ENCODE data around the gene PLEKHB1.

The PLEKHB1 gene

DNA sequence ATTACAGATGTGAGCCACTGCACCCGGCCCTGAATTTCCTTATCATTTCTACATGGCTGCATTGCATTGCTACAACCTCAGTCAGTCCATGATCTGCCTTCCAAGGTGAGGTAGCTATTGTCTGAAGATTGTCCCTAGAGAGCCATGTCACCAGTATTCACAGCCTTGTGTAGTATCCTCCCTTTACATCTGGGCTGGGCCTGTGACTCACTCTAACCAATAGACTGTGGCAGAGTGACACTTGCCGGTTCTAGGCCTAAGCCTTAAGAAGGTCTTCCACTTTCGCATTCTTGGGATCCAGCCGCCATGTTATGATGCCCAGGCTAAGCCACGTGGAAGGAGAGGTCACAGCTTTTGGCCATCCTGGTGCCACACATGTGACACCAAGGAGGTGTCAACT, 10.1 kb upstream of the PLEKHB1 start:
- no peak overlapping the region for H3K4me3 ChIP-seq (ENCODE audit: low read depth, low read length)
- DNase-seq (ENCODE audit: low read depth), result no peak
- TF ChIP-seq, protein P1, sequence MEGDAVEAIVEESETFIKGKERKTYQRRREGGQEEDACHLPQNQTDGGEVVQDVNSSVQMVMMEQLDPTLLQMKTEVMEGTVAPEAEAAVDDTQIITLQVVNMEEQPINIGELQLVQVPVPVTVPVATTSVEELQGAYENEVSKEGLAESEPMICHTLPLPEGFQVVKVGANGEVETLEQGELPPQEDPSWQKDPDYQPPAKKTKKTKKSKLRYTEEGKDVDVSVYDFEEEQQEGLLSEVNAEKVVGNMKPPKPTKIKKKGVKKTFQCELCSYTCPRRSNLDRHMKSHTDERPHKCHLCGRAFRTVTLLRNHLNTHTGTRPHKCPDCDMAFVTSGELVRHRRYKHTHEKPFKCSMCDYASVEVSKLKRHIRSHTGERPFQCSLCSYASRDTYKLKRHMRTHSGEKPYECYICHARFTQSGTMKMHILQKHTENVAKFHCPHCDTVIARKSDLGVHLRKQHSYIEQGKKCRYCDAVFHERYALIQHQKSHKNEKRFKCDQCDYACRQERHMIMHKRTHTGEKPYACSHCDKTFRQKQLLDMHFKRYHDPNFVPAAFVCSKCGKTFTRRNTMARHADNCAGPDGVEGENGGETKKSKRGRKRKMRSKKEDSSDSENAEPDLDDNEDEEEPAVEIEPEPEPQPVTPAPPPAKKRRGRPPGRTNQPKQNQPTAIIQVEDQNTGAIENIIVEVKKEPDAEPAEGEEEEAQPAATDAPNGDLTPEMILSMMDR (IDR thresholded peaks at IDR 0.05; ENCODE audit: insufficient read depth, low read depth, low read length, missing control alignments), result no peak

DNA sequence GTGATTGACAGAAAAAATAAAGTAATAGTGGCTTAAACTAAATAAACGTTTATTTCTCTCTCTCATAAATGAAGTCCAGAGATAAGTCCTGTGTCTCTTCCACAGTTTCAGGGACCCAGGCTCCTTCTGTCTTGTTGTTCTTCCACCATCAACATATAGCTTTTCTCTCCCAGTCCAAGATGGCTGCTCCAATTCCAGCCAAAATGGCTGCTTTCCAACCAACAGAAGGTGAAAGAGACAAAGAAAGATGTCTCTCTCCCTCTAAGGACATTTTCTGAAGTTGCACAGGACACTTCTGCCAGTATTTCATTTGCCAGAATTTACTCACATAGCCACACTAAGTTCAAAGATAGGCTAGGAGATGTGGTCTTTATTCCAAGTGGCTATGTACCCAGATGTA, 9.4 kb upstream of the PLEKHB1 start:
- TF ChIP-seq, protein P1 (IDR thresholded peaks at IDR 0.05; ENCODE audit: insufficient read depth, low read depth, low read length, missing control alignments), result no peak
- H3K4me3 ChIP-seq (ENCODE audit: low read depth, low read length), result no peak overlapping the region
- DNase-seq (ENCODE audit: low read depth), result no peak

DNA sequence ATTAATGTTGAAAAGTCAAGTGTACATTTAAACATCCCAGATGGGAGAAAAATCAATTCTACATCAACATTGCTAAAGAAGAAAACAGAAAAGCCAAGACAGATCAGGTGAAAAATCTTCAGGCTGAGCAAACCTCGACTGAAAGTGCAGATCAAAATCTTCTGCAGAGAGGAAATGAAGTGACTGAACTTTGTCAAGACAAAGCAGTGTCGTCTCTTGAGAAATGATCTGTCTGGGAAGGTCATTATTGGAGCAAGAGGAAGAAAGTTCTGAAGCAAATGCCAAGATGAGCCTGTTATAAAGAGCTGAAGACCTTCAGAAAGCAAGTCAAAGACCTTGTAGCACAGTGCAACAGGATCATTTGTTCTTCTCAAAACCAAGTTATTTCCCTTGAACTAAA, 5.8 kb upstream of the PLEKHB1 start:
- DNase-seq (ENCODE audit: low read depth), result no peak
- H3K4me3 ChIP-seq (ENCODE audit: low read depth, low read length), result no peak overlapping the region
- TF ChIP-seq, protein P1 (IDR thresholded peaks at IDR 0.05; ENCODE audit: insufficient read depth, low read depth, low read length, missing control alignments), result no peak

DNA sequence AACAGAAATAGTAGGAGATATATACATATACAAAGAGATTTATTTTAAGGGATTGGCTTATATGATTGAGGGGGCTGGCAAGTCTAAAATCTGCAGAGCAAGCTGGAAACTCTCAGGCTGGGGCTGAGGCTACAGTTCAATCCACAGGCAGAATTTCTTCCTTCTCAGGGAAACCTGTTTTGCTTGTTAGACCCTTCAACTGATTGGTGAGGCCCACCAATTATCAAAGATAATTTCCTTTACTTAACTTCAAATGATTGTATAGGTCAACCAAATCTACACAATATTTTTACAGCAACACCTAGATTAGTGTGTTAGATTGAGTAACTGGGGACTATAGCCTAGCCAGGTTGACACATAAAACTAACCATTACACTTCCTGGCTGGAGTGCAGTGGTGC, 4.7 kb upstream of the PLEKHB1 start:
- no peak for DNase-seq (ENCODE audit: low read depth)
- TF ChIP-seq, protein P1 (IDR thresholded peaks at IDR 0.05; ENCODE audit: insufficient read depth, low read depth, low read length, missing control alignments), result no peak
- no peak overlapping the region for H3K4me3 ChIP-seq (ENCODE audit: low read depth, low read length)

DNA sequence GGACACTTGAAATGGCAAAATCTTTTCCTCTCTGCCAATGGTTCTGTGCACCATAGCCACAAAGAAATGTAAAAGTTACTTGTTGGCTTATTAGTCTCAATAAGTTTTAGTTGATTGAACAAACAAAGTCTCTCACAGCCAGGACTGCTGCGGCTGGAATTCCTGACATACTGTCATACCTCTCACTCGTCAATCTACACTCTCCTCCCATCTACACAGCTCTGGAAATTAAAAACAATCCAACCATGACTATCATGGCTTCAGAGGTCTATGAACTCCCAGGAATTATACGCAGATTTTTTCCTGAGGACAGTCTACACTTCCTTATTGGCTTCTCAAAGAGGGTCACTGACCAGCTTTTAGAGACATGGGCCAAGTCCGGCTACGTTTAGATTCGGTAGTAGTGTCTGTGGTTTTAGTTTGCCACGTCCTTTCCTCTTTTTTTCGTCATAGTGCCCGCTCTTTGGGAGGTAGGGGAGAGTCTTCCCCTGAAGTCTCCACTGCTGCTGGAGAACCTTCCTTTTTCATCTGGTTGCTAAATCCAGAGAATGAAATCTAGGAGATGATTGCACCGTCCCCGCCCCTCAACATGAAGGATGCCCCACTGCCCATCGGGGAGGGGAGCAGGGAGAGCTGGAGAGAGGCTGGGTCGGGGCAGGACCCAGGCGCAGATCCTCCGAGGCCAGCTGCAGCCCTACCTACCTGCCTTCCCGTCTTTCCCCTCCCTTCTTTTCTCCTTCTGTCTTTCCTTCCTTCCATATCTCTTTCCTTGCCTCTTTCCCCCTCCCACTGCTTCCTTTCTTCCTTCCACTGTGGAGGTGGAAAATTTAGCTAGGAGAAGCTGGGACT, 1.0 kb upstream of the PLEKHB1 start:
- TF ChIP-seq, protein P1 (IDR thresholded peaks at IDR 0.05; ENCODE audit: insufficient read depth, low read depth, low read length, missing control alignments), result no peak
- no peak for DNase-seq (ENCODE audit: low read depth)
- H3K4me3 ChIP-seq (ENCODE audit: low read depth, low read length), result no peak overlapping the region

DNA sequence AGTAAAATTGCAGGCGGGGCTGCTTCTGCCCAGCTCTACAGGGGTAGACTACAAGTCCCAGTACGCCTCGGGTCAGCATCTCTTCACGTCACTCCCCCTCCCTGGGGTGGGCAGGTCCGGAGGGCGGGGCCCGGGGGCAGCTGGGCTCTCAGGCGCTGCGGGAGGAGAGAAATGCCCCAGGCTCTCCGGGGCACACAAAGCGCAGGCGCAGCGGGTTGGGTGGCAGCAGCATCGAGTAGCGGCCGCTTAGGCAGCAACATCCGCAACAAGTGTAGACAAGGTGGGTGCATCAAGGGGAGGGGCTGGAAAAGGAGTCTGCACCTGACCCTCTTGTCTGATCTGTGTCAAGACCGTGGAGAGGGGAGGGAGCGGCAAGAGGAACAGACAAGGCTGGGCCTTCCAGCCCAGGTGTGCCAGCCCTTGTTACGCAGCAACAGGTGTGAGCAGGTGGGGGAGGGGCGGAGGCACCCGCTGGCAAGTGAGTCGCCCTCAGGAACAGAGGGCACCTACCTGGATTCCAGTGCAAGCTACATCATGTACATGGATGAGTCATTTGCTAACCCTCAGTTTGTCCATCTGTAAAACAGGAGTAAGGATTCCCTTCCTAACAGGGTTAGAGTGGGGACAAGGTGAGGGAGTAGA, 1.2 kb downstream of the PLEKHB1 start:
- DNase-seq (ENCODE audit: low read depth), result peak; percentile 90
- peak overlapping the region; percentile 39 for H3K4me3 ChIP-seq (ENCODE audit: low read depth, low read length)
- TF ChIP-seq, protein P1 (IDR thresholded peaks at IDR 0.05; ENCODE audit: insufficient read depth, low read depth, low read length, missing control alignments), result no peak

All from GM12865 (cell line).